Central memory CD8-positive, alpha-beta T cell (primary cell): ENCODE data around the gene PLIN4.

Source experiments
- ATAC-seq: fragments of 150-1000 bp; cut with Tn5 transposase; replicated peaks from 2 replicates; pipeline ENCODE4 v1.10.0; 2022; ENCODE audit warnings: mild to moderate bottlenecking, moderate FRiP score, moderate number of reproducible peaks; ENCODE audit not compliant: poor library complexity, severe bottlenecking; ENCODE audit errors: extremely low read depth
- DNase-seq, 2 donors: peaks; one replicate each; pipeline ENCODE4 v3.0.0; 2021; ENCODE audit warnings: low spot score in 2 of 2
- H3K27ac Mint-ChIP-seq: one replicate; pipeline ENCODE4 v1.8.0; 2022; ENCODE audit warnings: low read depth, mild to moderate bottlenecking, moderate library complexity, mixed read lengths
- H3K27me3 Mint-ChIP-seq: one replicate; pipeline ENCODE4 v1.8.0; 2022; ENCODE audit warnings: mixed read lengths
- H3K36me3 Mint-ChIP-seq: one replicate; pipeline ENCODE4 v1.8.0; 2022; ENCODE audit warnings: mild to moderate bottlenecking, moderate library complexity, mixed read lengths; ENCODE audit not compliant: insufficient read depth
- H3K4me1 Mint-ChIP-seq: one replicate; pipeline ENCODE4 v1.8.0; 2022; ENCODE audit warnings: mixed read lengths
- H3K4me3 Mint-ChIP-seq: one replicate; pipeline ENCODE4 v1.8.0; 2022; ENCODE audit warnings: mild to moderate bottlenecking, moderate library complexity, mixed read lengths
- H3K9me3 Mint-ChIP-seq: one replicate; pipeline ENCODE4 v1.8.0; 2022; ENCODE audit warnings: mixed read lengths

The PLIN4 gene

DNA sequence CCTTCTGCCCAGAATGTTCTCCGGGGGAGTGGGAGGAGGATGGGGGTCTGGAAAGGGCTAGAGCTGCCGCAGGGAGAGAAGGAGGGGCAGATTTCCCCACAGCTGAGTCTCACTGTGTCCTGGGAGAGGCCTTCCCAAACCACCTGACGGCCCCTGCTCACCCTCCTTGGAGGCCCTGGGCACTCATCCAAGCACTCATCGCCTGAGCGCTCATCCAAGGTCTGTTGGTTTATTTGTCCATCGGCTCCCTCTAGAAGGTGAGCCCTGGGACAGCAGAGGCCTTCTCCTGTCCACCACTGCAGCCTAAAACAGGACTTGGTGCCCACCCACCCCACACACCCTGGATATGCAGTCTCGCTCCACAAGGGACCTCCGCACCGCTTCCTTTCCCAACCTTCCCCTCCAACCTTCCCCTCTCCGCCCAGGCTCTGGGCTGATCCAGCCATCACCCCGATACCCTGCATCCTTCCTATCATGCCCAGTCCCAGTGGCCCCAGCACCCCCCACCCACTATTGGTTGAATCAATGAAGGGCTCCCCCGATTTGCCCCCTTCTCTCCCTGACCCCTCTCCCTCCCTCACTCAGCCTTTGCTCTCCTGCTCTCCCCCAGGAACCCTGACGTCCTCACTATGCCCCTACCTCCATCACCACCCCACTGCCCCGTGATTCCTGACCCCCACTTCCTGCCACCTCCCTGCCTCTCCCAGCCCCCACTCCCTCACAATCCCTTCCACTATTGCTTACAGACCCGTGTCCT is 62.4 kb downstream of the PLIN4 start:
- Mint-ChIP-seq H3K27me3 (no peaks in the 10 kb centered on the region), H3K4me3 (peak overlapping the region; percentile 87), H3K4me1 (peaks cover 17% of the 10 kb centered on the region), H3K27ac (peak overlapping the region; percentile 96), H3K36me3 (peaks cover 17% of the 10 kb centered on the region), H3K9me3 (no peaks in the 10 kb centered on the region)
- DNase-seq (no peak), ATAC-seq (no peak)

DNA sequence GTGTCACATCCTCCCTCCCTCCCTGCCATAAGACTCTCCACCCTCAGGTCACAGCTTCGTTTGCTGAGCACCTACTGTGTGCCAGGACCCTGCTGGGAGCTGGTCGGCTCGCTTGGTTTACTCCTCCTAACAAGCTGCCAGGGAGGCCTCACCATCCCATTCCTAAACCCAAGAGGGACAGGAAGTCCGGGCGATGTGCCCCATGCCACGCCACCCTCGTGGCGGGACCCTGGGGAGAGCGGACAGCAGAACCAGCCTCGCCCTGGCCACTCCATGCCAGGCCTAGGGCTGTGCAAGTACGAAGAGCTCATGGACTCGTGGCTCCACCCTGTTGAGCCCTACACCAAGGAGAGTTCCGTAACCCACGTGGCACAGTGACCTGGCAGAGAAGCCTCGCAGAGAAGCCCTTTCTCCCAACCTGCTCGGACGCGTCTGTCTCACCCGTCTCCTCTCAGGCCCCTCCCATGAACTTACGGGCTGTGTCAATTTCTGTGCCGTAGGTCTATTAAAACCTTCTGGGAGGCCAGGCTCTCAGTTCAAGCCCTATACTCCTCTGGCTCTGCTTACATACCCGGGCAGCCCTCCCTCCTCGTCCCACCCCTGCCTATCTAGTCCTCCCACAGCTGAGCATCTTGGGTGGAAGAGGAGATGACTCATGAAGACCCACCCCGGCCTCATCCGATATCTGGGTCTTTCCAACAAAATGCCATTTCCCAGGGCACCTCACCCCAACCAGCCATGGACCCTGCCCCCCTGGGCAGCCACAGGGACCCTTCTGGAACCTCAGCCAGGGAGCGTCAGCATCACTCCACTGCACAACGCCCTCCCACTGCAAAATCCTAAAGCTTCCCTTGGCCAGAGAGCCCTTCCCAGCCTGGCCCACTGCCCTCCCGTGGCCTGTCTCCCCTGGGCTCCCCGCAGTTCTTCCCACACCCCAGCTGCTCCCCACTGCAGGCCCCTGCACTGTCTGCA is 63.3 kb downstream of the PLIN4 start:
- DNase-seq = no peak
- no peak overlapping the region for H3K4me3 Mint-ChIP-seq

DNA sequence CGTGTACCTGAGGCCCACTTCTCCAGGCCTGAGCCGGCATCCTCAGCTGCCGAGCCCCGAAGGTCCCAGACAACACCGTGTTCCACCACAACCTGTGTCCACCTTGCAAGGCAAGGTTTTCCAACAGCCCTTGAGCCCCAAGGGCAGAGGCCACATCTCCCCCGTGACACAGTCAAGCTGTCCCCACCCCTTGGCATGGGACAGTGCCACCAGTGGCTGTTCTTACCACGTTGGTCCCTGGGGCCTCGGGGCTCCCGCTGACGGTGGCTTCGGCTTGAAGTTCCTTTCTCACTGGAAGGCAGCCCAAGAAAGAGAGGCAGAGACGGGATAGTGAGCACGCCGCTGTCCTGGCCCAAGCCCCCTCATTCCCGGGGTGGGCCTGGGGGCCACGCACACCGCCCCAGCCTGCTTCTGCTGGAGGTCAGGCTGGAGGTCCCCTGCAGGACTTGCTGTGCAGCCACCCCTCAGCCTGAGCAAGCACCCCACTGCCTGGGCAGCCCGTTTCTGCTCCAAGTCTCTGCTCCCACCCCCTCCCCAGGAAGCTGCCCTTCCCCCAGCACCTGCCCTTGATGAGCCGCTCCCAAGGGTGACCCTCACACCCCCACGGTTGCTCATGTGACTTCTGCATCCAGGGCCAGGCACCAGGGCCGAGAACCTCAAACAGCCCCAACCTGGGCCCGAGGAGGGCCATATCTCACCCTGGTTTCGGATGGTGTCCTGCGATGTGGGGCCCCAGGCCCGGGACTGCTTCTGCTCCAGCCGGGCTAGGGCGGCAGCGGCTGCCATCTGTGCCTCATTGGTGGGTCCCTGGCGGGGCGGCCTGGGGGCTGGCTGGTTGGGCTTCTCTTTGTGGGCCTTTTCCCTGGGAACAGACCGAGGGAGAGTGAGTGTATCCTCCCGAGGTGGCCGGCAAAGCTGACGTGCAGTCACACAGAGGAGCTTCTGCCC is 64.8 kb downstream of the PLIN4 start:
- no peak for DNase-seq
- Mint-ChIP-seq H3K36me3 (peaks cover 29% of the 10 kb centered on the region), H3K9me3 (no peaks in the 10 kb centered on the region), H3K4me1 (peaks cover 17% of the 10 kb centered on the region), H3K27me3 (no peaks in the 10 kb centered on the region), H3K27ac (no peak overlapping the region), H3K4me3 (no peak overlapping the region)
- ATAC-seq = no peak

More for the DNA sequence above, 63.3 kb downstream of the PLIN4 start:
- Mint-ChIP-seq H3K4me1 (peaks cover 17% of the 10 kb centered on the region), H3K27ac (peak overlapping the region; percentile 14), H3K9me3 (no peaks in the 10 kb centered on the region), H3K27me3 (no peaks in the 10 kb centered on the region), H3K36me3 (peaks cover 23% of the 10 kb centered on the region)
- ATAC-seq = no peak

GRCh38 chr19:4452230-4452990 is 65.9 kb downstream of the PLIN4 start:
- Mint-ChIP-seq H3K9me3 (no peaks in the 10 kb centered on the region), H3K4me1 (peaks cover 11% of the 10 kb centered on the region), H3K27me3 (no peaks in the 10 kb centered on the region), H3K4me3 (no peak overlapping the region), H3K36me3 (peaks cover 24% of the 10 kb centered on the region), H3K27ac (no peak overlapping the region)
- DNase-seq = no peak
- ATAC-seq = no peak
